Uterus (tissue), 4 donors: Measurements from ENCODE around the gene PET117. TPM values are rescaled to one million over a fixed set of nuclear protein-coding genes. Genes with fewer than 3 reads are reported as not detected.
"Not testable (repeated sequence)": the region's sequence is repeated elsewhere in the genome, so short reads cannot be mapped to it uniquely, and the experiment has no call there.

Experiments
- DNase-seq, 2 donors: peaks; one replicate each; pipeline ENCODE4 v3.0.0-alpha.2; 2019 to 2020
- H3K27ac ChIP-seq, 2 donors: fragments of 200-600 bp; sonication (generic); 1 replicate in 1 of 2; 2 replicates in 1 of 2; pipeline ENCODE4 v1.5.1; 2016 to 2018
- H3K27me3 ChIP-seq, 2 donors: fragments of 200-600 bp; sonication (generic); one replicate each; pipeline ENCODE4 v1.5.1; 2018 to 2019; ENCODE audit warnings: control low read depth in 1 of 2
- H3K36me3 ChIP-seq, 2 donors: fragments of 200-600 bp; sonication (generic); one replicate each; pipeline ENCODE4 v1.5.1; 2019; ENCODE audit warnings: control low read depth in 1 of 2
- H3K4me1 ChIP-seq, 2 donors: fragments of 200-600 bp; sonication (generic); one replicate each; pipeline ENCODE4 v1.5.1; 2018 to 2019; ENCODE audit warnings: control low read depth in 1 of 2
- H3K4me3 ChIP-seq, 2 donors: fragments of 200-600 bp; sonication (generic); 1 replicate in 1 of 2; 2 replicates in 1 of 2; pipeline ENCODE4 v1.5.1; 2018 to 2019; ENCODE audit warnings: mild to moderate bottlenecking in 1 of 2
- H3K9me3 ChIP-seq, 2 donors: fragments of 200-600 bp; sonication (generic); one replicate each; pipeline ENCODE4 v1.5.1; 2019; ENCODE audit warnings: control low read depth in 1 of 2
- POLR2A ChIP-seq, 2 donors: fragments of 450-650 bp; IDR thresholded peaks; one replicate each; pipeline ENCODE4 v1.6.1; 2016; ENCODE audit warnings: antibody characterized with exemption in 2 of 2, mild to moderate bottlenecking in 1 of 2, moderate library complexity in 1 of 2
- intact Hi-C: fragments of 100-400 bp; cut with DNase I; formaldehyde crosslinking; loops from one replicate; pipeline ENCODE4 v1.15.1; 2023; ENCODE audit warnings: low total_unique reads
- total RNA-seq, 4 donors: library from RNA; depleted of rRNA in 3 of 4; stranded (reverse); fragments of >200 nt in 3 of 4; gene quantifications; one replicate each; pipeline versions ENCODE4 v1.1.0 to v1.2.4, GENCODE V29; 2014 to 2023
- TF ChIP-seq, protein P1 (sequence below), 4 experiments: fragments of 200-600 bp in 2 of 4; fragments of 450-650 bp in 2 of 4; sonication (generic) in 2 of 4; IDR thresholded peaks; one replicate each; pipeline ENCODE4 v1.5.1; 2016 to 2019; ENCODE audit warnings: antibody characterized with exemption in 4 of 4, mild to moderate bottlenecking in 2 of 4, moderate library complexity in 1 of 4
- donor health status: DM: yes; HTN: yes; CAD: no.

The PET117 gene
- total RNA-seq, 4 donors from 2014 or later, result 5.1 to 21.8 (median 13.0) TPM

DNA sequence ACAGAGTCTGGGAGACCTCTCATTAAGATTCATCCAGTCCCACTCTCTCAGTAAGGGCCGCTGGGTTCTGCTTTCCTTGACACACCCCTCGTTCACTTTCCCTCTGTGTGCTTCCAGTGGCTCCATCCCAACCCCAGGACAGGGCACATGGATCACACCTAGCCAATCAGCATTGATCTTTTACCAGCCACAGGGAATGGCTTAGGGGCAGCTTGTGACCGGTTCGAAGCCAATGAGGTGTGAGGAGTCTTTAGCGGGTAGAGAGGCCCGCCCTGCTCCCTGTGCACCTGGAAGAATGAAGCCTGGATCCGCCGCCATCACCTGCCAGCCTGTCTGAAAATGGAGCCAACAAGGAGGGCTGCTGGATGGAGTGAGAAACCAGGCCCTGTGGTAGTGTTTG is 44.8 kb upstream of the PET117 start:
- Histone ChIP-seq H3K4me1 (no peaks in the 10 kb centered on the region), H3K9me3 (no peaks in the 10 kb centered on the region), H3K36me3 (no peaks in the 10 kb centered on the region), H3K27me3 (no peaks in the 10 kb centered on the region), H3K4me3 (no peak overlapping the region), H3K27ac (no peak overlapping the region)
- TF ChIP-seq POLR2A (IDR thresholded peaks at IDR 0.05), result no peak
- TF ChIP-seq, protein P1, sequence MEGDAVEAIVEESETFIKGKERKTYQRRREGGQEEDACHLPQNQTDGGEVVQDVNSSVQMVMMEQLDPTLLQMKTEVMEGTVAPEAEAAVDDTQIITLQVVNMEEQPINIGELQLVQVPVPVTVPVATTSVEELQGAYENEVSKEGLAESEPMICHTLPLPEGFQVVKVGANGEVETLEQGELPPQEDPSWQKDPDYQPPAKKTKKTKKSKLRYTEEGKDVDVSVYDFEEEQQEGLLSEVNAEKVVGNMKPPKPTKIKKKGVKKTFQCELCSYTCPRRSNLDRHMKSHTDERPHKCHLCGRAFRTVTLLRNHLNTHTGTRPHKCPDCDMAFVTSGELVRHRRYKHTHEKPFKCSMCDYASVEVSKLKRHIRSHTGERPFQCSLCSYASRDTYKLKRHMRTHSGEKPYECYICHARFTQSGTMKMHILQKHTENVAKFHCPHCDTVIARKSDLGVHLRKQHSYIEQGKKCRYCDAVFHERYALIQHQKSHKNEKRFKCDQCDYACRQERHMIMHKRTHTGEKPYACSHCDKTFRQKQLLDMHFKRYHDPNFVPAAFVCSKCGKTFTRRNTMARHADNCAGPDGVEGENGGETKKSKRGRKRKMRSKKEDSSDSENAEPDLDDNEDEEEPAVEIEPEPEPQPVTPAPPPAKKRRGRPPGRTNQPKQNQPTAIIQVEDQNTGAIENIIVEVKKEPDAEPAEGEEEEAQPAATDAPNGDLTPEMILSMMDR (IDR thresholded peaks at IDR 0.05), result no peak
- DNase-seq, result no peak
- intact Hi-C loops, result no loop called here

DNA sequence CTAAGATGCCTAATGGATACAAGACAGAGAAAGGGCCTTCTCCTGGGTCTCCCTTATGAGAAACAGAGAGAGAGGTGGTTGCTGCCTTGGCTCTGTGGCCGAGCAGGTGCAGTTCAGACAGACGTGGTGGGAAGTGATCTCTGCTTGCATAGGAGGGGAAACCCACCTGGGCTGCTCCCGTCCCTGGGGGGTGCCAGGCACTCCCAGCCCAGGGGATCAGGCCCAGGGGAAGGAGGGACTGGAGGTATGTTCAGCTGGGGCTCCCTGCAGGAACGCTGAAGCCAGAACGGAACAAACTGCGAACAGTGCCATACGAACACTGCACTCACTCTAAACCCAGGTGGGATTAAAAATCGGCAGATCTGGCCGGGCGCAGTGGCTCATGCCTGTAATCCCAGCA is 44.3 kb upstream of the PET117 start:
- H3K4me1 ChIP-seq, result no peaks in the 10 kb centered on the region
- DNase-seq, result no peak
- H3K27me3 ChIP-seq, result no peaks in the 10 kb centered on the region
- no peaks in the 10 kb centered on the region for H3K9me3 ChIP-seq
- no peak overlapping the region for H3K27ac ChIP-seq
- no peaks in the 10 kb centered on the region for H3K36me3 ChIP-seq
- no peak for TF ChIP-seq POLR2A (IDR thresholded peaks at IDR 0.05)
- TF ChIP-seq, protein P1 (IDR thresholded peaks at IDR 0.05), result no peak
- no peak overlapping the region for H3K4me3 ChIP-seq
- intact Hi-C loops, result no loop called here

DNA sequence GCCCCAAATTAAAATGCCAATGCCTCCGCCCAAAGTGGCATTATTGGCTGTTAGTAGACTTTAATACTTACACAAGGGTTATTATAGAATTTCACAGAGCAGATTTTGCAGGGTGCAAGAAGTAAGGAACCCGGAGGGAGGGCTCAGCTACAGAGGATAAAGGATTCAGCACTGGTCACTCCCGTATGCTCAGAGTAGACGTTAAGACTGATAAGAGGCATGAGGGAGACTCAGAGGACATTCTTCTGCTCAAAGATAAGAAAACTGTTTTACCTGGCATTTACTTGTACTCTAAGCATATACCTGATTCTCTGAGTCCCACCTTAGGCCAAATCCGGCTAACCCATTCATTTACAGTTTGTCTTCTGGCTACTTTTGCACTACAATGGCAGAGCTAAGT is 43.5 kb upstream of the PET117 start:
- no peaks in the 10 kb centered on the region for H3K36me3 ChIP-seq
- no peak for DNase-seq
- TF ChIP-seq, protein P1 (IDR thresholded peaks at IDR 0.05), result no peak
- intact Hi-C loops, result no loop called here
- H3K27ac ChIP-seq, result no peak overlapping the region
- H3K27me3 ChIP-seq, result no peaks in the 10 kb centered on the region
- no peaks in the 10 kb centered on the region for H3K4me1 ChIP-seq
- H3K4me3 ChIP-seq, result no peak overlapping the region
- no peaks in the 10 kb centered on the region for H3K9me3 ChIP-seq

DNA sequence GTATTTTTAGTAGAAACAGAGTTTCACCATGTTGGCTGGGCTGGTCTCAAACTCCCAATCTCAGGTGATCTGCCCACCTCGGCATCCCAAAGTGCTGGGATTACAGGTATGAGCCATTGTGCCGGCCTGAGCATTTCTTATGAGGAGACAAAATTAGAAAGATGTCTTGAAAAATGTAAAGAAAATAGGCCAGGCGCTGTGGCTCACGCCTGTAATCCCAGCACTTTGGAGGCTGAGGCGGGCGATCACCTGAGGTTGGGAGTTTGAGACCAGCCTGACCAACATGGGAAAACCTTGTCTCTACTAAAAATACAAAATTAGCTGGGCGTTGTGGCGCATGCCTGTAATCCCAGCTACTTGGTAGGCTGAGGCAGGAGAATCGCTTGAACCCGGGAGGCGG is 37.1 kb upstream of the PET117 start:
- H3K27ac ChIP-seq, H3K36me3 ChIP-seq, H3K4me3 ChIP-seq, intact Hi-C loops, H3K27me3 ChIP-seq, H3K4me1 ChIP-seq, H3K9me3 ChIP-seq, DNase-seq: not testable (repeated sequence)

DNA sequence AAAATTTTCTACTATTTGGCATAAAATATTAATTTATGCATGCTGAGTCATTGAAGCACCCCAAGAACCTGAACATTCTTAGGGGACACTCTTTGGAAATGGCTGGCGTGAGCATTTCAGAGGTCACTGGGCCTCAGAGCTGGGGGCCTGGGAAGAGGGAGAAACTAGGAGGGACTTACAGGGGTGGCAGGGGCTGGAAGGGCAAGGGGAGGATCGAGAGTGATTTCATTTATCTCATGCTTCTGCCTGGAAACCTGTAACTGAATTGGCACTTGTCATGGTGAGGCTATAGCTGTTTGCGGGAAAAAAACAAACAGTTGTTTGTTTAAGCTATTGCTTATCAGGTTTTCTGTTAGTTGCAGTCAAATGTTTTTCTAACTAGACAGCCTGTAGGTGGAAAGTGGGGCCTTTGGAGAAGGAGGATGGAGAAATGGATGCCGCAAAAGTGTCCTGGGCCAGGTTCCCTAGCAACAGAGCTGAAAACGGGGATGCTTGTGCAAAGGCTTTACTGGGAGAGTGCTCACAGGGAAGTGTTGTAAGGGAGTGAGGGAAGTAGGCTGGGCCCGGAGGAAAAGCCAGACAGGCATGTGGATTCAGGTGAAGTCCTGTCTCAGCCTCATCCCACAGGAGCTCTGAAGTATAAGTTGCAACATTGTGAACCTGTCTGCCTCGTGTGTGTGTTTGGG is 36.4 kb upstream of the PET117 start:
- no peak overlapping the region for H3K27ac ChIP-seq
- H3K9me3 ChIP-seq, result no peaks in the 10 kb centered on the region
- TF ChIP-seq, protein P1 (IDR thresholded peaks at IDR 0.05), result no peak
- TF ChIP-seq POLR2A (IDR thresholded peaks at IDR 0.05), result no peak
- H3K27me3 ChIP-seq, result no peaks in the 10 kb centered on the region
- H3K36me3 ChIP-seq, result no peaks in the 10 kb centered on the region
- DNase-seq, result no peak
- no peaks in the 10 kb centered on the region for H3K4me1 ChIP-seq
- H3K4me3 ChIP-seq, result no peak overlapping the region
- intact Hi-C loops, result no loop called here

DNA sequence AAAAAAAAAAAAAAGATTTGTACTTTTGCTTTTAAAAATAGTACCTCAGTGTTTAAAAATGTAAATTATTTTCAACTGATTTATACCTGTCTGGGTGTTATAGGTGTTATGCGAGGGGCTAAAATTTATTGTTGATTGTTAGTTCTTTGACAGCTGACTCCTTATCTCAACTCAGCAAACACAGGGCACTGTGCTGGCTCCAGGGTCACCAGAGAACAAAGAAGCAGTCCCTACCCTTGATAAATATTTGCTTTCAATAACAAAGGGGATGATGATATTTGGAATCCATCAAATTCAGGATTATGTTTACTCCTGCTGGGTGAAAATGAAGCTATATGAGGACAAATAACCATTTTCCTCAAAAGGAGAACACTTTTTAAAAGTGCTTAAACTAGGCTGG is 34.2 kb upstream of the PET117 start:
- no peak overlapping the region for H3K4me3 ChIP-seq
- TF ChIP-seq, protein P1 (IDR thresholded peaks at IDR 0.05), result no peak
- no peak for TF ChIP-seq POLR2A (IDR thresholded peaks at IDR 0.05)
- no peaks in the 10 kb centered on the region for H3K9me3 ChIP-seq
- no peak for DNase-seq
- H3K27ac ChIP-seq, result no peak overlapping the region
- H3K27me3 ChIP-seq, result no peaks in the 10 kb centered on the region
- H3K4me1 ChIP-seq, result no peaks in the 10 kb centered on the region
- intact Hi-C loops, result no loop called here
- no peaks in the 10 kb centered on the region for H3K36me3 ChIP-seq
